DND-41 (cell line): ENCODE data around the gene FAM136A.

Source experiments
- EZH2 ChIP-seq: IDR thresholded peaks from 3 replicates; pipeline ENCODE4 v1.6.1; 2012; ENCODE audit warnings: borderline replicate concordance, low read depth, mild to moderate bottlenecking, moderate library complexity, low read length, inconsistent platforms; ENCODE audit not compliant: severe bottlenecking
- TF ChIP-seq, protein P1 (sequence below): IDR thresholded peaks from 2 replicates; pipeline ENCODE4 v1.5.1; 2012; ENCODE audit warnings: borderline replicate concordance, low read length, moderate library complexity, mild to moderate bottlenecking; ENCODE audit not compliant: poor library complexity, severe bottlenecking; ENCODE audit errors: extremely low read depth

DNA sequence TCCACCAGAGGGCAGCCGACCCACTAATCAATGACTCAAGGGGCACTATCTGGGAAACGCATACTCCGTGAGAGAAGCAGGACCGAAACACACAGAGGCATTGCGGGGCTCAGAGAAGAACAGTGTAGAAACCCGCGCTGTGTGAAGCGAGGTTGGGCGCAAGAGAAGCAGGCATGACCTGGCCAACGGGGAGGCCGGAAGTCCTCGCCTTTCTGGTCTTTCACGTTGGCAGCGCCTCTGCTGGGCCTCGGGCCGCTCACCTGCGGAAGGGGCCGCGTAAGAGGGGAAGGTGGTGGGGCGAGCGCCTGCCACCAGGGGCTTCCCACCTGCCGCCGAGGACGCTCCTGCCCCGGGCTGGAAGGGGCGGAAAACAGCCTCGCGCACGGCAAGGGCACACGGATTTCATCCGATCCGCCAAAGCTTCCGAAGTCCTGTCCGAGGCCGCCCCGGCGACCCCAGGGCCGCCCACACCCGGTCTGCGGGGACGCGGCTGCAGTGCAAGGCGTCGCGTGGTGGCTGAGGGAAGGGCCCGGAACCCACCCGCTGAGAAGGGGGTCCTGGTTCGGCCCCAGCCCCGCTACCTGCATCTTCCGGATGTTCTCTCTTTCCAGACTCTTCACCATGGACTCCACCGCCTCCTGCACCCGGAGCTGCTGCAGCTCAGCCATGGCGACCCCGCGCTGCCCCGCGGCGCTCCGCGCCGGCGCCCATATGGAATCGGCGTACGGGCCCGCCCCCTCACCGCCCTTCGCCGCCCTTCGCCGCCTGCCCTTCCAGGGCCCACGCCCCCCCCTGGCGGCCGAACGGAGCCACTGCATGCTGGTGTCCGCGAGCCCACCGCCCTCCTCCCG lies at the start of gene FAM136A:
- TF ChIP-seq, protein P1, sequence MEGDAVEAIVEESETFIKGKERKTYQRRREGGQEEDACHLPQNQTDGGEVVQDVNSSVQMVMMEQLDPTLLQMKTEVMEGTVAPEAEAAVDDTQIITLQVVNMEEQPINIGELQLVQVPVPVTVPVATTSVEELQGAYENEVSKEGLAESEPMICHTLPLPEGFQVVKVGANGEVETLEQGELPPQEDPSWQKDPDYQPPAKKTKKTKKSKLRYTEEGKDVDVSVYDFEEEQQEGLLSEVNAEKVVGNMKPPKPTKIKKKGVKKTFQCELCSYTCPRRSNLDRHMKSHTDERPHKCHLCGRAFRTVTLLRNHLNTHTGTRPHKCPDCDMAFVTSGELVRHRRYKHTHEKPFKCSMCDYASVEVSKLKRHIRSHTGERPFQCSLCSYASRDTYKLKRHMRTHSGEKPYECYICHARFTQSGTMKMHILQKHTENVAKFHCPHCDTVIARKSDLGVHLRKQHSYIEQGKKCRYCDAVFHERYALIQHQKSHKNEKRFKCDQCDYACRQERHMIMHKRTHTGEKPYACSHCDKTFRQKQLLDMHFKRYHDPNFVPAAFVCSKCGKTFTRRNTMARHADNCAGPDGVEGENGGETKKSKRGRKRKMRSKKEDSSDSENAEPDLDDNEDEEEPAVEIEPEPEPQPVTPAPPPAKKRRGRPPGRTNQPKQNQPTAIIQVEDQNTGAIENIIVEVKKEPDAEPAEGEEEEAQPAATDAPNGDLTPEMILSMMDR: peak; percentile 91
- no peak for TF ChIP-seq EZH2
